ENCODE data around the gene UBE2G1.

The UBE2G1 gene

GRCh38 chr17:4250887-4251286, 115.6 kb downstream of the UBE2G1 start:
- no peak for DNase-seq (ENCODE audit: low read depth in 2 of 3, low spot score in 1 of 3)

DNA sequence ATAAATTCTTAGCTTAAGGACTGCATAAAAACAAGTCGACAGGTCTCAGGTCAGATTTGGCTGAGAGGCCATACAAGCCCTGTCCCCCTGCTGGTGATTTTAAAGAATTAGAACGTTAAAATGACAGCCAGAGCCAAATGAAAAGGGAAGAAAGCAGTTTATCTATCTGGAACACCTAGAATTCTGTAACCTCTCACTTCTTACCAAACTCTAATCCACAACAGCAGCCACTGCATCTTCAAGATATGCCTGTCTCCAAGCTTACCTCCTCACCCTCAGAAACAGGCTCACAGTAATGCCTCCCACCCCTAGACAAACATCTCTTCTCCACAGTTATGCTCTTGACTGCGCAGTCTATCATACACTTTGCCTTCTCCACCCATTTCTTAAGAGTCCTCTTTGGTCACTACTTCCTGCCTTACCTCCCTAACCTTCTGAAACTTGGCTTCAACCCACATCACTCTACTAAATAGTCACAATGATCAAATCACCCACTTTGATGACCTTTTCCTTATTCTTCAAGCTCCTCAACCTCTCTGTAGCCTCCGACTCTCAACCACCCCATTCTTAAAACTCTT, 116.9 kb downstream of the UBE2G1 start:
- DNase-seq (ENCODE audit: low read depth in 2 of 3, low spot score in 1 of 3) = no peak

DNA sequence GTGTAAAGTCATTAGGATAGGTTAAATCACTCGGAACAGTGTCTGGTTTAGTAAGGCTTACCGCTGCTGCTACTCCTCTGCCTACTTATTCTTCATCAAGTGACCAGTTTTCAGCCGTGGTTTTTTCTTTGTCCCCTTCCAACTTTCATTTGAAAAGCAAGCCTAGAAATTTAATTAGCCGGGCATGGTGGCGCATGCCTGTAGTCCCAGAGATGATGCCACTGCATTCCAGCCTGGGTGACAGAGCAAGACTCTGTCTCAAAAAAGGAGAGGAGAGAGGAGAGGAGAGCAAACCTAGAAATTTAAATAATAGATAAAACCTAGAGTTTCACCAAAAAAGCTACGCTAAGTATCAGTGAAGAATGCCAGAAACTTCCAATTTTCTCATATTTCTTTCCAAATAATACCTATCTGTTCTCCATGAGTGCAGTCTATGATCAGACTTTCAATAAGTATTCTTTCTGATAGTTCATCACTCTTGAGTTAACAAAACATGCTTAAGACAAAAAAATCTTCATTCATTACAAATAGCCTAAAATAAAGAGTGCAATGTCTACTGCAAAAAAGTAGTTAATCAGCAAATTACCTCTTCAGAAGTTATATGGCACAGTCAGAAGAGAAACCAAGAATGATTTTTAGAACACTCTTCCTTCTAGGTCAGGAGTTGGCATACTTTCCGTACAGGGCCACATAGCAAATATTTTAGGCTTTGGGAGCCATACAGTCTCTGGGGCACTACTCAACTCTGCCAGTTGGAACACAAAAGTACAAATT, 117.8 kb downstream of the UBE2G1 start:
- DNase-seq (ENCODE audit: low read depth in 2 of 3, low spot score in 1 of 3) = no peak

- no peak for DNase-seq (ENCODE audit: low read depth in 2 of 3, low spot score in 1 of 3)
Measured at GRCh38 chr17:4247971-4248388, 118.5 kb downstream of the UBE2G1 start.

- DNase-seq (ENCODE audit: low read depth in 2 of 3, low spot score in 1 of 3) = no peak
Measured at GRCh38 chr17:4247361-4247970, 119.0 kb downstream of the UBE2G1 start.

DNA sequence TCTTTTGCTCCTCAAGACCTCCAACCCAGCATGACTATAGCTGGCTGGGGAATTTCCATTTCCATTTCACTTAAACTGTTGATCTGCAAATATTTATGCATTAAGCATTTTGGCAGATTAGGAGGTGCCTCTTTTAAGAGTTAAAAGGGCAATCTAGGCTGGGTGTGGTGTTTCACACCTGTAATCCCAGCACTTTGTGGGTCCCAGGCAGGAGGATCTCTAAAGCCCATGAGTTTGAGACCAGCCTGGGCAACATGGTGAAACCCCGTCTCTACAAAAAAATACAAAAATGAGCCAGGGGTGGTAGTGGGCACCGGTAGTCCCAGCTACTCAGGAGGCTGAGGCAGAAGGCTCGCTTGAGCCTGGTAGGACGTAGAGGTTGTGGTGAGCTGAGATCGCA, 119.8 kb downstream of the UBE2G1 start:
- no peak for DNase-seq (ENCODE audit: low read depth in 2 of 3, low spot score in 1 of 3)

GRCh38 chr17:4241535-4241934, 124.9 kb downstream of the UBE2G1 start:
- no peak for DNase-seq (ENCODE audit: low read depth in 2 of 3, low spot score in 1 of 3)

DNA sequence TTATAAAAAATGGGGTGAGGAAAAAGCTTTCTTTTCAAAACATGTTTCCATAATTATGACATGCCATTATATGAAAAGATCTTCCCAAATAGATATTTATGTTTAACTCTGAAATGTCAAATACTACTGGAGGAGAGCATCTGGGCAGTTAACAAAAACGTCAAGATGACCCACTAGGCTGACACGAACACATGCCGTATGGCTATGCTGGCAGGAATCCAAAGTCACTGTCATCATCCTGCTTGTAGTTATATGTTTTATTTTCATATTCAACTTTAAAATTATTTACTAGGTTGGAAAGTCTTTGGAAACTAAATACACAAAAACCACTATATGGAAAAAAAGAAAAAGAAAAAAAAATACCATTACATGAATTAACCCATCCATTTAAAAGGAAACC, 130.0 kb downstream of the UBE2G1 start:
- no peak for DNase-seq (ENCODE audit: low read depth in 2 of 3, low spot score in 1 of 3)

- no peak for DNase-seq (ENCODE audit: low read depth in 2 of 3, low spot score in 1 of 3)
Measured at GRCh38 chr17:4235372-4236279, 130.8 kb downstream of the UBE2G1 start.

DNA sequence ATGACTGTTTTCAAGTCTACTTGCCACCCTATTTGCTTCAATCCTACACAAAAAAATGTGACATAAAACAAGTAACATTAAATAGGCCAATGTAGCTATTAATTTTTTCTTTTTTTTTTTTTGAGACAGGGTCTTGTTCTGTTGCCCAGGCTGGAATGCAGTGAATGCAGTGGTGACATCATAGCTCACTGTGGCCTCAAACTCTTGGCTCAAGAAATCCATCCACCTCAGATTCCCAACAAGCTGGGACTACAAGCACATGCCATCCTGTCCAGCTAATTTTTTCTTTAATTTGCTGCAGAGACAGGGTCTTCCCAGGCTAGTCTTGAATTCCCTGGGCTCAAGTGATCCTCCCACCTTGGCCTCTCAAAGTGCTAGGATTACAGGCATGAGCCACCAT, 132.1 kb downstream of the UBE2G1 start:
- DNase-seq (ENCODE audit: low read depth in 2 of 3, low spot score in 1 of 3) = no peak

DNA sequence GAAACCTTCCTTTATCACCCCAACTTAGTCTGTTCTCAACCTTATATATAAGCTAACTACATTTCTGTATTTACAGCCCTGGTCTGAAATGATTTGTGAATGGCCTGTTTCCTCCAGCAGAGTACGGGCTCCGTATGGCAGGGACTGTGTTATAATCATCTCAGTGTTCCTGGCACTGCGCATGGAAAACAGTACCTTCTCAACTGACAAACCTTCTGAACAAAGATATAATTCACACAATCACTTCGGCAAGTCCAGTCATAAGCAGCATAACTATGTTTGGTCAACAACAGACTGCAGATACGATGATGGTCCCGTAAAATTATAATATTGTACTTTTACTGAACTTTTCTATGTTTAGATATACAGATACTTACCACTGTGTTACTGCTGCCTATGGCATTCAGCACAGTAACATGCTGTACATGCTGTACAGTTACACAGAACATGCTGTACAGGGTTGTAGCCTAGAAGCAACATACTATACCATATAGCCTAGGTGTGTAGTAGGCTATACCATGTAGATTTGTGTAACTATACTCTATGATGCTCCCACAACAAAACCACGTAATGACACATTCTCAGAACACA, 132.7 kb downstream of the UBE2G1 start:
- no peak for DNase-seq (ENCODE audit: low read depth in 2 of 3, low spot score in 1 of 3)

DNA sequence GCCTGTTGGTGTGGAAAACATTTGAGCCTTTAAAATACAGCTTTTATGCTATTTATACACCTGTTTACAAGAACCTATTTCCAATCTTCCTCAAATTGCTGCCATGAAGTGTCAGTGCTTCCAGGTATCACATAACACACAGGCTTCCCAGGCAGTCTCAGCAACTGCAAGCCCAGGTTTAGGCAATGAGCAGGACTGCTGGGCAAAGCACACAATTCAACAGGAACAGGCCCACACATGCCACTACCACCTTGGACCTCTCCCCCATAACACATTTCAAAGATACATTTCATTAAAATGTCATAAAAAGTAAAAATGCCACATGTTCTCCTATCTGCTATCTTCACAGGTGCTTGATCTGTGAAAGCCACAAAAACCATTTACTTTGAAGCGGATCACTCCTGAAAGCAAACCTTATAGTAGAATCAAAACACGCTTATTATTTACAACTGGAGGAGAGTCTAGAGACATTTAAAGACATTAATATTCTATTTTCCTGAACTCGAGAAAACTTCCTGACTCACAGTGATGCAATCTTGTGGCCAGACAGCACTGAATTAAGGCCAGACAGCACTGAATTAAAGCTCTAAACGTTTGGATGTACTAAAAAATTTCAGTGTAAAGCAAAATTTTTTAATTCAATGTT, 134.2 kb downstream of the UBE2G1 start:
- DNase-seq (ENCODE audit: low read depth in 2 of 3, low spot score in 1 of 3) = no peak

GRCh38 chr17:4229627-4230541, 136.6 kb downstream of the UBE2G1 start:
- DNase-seq (ENCODE audit: low read depth in 2 of 3, low spot score in 1 of 3) = no peak

DNA sequence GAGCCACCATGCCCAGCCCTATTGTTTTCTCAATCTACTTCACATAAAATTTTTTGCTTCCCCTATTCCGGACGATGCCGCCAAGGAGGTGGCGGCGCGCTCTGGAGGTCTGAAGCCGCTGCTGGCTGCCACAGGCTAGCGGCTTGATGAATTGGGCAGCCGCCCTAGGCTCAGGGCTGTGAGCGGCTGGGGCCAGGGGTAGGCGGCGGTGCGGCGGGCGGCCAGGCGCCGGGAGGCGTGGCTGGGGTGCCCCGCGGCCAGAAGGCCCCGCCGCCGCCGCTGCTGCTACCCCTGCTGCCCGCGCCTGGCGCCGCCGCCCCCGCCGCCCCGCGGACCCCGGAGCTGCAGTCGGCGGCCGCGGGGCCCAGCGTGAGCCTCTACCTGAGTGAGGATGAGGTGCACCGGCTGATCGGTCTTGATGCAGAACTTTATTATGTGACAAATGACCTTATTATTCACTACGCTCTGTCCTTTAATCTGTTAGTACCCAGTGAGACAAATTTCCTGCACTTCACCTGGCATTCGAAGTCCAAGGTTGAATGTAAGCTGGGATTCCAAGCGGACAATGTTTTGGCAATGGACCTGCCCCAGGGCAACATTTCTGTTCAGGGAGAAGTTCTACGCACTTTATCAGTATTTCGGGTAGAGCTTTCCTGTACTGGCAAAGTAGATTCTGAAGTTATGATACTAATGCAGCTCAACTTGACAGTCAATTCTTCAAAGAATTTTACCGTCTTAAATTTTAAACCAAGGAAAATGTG, 144.4 kb downstream of the UBE2G1 start:
- DNase-seq (ENCODE audit: low read depth in 2 of 3, low spot score in 1 of 3) = no peak

- DNase-seq (ENCODE audit: low read depth in 2 of 3, low spot score in 1 of 3) = no peak
Measured at GRCh38 chr17:4221163-4221562, 145.3 kb downstream of the UBE2G1 start.

DNA sequence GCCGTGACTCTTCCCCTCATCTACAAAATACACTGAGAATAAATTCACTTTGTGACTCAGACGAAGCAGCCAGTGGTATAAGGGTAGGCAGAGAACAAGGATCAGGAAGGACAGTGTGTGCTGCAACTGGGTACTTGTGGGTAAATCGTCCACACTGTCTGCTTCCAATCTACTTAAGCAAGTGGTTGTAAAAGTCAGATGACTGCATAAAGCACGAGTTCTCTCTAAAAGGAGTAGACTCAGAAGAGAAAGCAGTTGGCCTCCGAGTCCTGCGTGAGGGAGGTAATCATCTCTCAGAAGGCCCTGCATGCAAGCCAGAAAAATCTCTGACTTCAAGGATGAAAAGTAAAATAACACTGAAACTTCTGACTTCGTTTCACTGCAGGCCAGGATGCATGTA, 145.8 kb downstream of the UBE2G1 start:
- no peak for DNase-seq (ENCODE audit: low read depth in 2 of 3, low spot score in 1 of 3)
